Inferior parietal cortex (tissue), 1 donor: ENCODE measurements around the gene RNH1.
A peak's percentile ranks its signal among the peaks of the same experiment; 100 is the strongest.
"Not testable (repeated sequence)": the region's sequence is repeated elsewhere in the genome, so short reads cannot be mapped to it uniquely, and the experiment has no call there.

Experiments
- DNase-seq: peaks from one replicate; pipeline ENCODE4 v3.0.0-alpha.2; 2016; ENCODE audit errors: extremely low spot score

The RNH1 gene

GRCh38 chr11:477052-477715 lies 29.9 kb downstream of the RNH1 start:
- DNase-seq = no peak

- DNase-seq = no peak
Measured at GRCh38 chr11:476416-476815, 30.6 kb downstream of the RNH1 start.

DNA sequence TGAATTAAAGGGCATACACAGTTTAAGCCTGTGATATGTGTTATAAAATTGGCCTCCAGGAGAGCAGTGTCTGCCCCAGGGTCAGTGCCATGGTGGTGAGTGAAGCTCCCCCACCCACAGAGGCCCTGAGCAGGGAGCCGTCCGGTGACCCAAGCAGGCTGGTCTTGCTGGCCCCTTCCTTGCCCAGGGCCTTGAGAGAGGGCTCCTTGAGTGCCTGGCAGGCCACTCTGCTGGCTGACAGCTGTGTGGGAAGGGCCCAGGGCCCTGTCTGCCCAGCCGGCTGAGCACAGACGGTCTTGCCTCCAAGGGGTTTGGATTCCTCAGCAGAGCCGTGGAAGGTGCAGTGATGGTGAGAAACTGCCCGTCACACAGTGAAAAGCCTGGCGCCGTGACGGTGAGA lies 31.1 kb downstream of the RNH1 start:
- DNase-seq = no peak

- DNase-seq = no peak
Measured at GRCh38 chr11:474914-475506, 32.0 kb downstream of the RNH1 start.

GRCh38 chr11:473962-474785 lies 32.9 kb downstream of the RNH1 start:
- no peak for DNase-seq

- no peak for DNase-seq
Measured at GRCh38 chr11:473415-473814, 33.6 kb downstream of the RNH1 start.

DNA sequence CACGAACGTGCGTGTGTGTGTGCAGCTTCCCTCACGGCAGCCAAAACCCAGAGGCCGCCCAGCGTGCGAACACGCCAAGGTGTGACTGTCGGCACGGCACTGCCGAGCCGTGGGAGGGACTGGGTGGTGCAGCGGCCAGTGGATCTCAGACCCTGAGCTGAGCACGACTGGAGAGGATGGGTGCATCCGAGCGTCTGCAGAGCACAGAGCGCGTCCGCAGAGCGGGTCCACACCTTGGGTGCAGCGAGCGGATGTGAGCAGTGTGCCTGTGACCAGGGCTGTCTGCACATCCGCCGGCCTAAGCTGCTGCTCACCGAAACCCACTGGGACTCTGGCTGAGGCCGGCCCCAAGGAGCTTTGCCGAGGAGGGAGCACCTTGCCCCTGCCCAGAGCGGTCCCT lies 34.2 kb downstream of the RNH1 start:
- DNase-seq = no peak

GRCh38 chr11:472272-472671 lies 34.8 kb downstream of the RNH1 start:
- no peak for DNase-seq

DNA sequence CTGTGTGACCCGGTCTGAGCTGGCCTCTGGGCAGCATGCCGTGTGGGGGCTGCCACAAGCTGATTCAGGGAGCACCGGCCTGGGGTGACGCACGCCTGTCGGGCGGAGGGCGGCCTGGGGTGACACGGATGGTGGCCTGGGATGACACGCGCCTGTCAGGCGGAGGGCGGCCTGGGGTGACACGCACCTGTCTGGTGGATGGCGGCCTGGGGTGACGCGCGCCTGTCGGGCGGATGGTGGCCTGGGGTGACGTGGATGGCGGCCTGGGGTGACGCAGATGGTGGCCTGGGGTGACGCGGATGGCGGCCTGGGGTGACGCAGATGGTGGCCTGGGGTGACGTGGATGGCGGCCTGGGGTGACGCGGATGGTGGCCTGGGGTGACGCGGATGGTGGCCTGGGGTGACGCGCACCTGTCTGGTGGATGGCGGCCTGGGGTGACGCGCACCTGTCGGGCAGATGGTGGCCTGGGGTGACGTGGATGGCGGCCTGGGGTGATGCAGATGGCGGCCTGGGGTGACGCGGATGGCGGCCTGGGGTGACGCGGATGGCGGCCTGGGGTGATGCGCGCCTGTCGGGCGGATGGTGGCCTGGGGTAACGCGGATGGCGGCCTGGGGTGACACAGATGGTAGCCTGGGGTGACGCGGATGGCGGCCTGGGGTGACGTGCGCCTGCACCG lies 35.4 kb downstream of the RNH1 start:
- no peak for DNase-seq

- DNase-seq = peak; percentile 88
Measured at GRCh38 chr11:469684-470560, 37.1 kb downstream of the RNH1 start.

- not testable (repeated sequence) for DNase-seq
Measured at GRCh38 chr11:469026-469683, 37.9 kb downstream of the RNH1 start.

DNA sequence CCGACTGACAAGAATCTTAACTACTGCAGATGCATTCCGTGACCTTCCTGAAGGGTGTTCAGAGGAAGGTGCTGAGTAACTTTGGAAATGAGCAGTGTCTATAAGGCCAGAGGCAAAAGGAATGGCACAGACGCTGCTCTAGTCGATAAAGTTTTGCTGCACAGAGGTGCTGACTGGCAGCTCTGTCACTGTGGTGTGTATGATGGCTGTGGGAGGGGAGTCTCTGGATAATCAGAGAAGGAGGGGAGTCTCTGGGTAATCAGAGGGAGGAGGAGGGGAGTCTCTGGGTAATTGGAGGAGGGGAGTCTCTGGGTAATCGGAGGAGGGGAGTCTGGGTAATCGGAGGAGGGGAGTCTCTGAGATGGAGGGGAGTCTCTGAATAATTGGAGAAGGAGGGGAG lies 38.5 kb downstream of the RNH1 start:
- DNase-seq = peak; percentile 11

DNA sequence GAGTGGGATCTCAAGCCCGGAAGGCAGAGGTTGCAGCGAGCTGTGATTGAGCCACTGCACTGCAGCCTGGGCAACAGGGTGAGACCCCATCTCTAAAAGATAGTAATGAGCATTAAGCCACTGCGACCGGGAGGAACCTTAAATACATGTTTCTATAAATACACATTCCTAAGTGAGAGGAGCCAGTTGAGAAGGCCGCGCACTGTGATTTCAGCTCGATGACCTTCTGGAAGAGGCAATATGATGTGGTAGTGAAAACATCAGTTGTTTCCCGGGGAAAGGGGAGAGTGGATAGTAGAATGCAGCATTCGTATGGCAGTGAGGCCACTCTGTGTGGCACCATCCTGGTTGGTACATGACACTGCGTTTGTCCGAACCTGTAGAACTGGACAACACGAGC lies 39.0 kb downstream of the RNH1 start:
- DNase-seq = no peak

GRCh38 chr11:465896-466530 lies 41.0 kb downstream of the RNH1 start:
- DNase-seq = no peak

GRCh38 chr11:464316-464715 lies 42.7 kb downstream of the RNH1 start:
- DNase-seq = no peak

- DNase-seq = no peak
Measured at GRCh38 chr11:462107-462890, 44.7 kb downstream of the RNH1 start.

DNA sequence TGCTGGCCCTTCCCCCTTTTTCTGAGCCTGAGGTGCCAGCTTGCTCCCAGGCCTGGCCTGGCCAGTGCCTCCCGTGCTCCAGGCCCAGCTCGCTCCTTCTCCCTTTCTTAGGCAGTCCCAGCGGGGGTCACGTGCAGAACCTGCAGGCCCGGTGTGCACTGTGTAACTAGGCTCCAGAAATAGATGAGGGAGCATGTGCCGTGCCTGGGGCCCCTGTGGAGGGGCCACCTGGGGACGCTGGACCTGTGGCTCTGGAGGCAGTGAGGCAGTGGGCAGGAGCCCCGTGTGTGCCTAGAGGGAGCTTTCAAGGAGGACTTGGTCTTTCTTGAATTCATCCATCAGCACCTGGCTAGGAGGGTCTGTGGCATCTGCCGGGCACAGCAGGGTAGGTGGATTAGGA lies 45.4 kb downstream of the RNH1 start:
- DNase-seq = no peak

GRCh38 chr11:460331-461199 lies 46.5 kb downstream of the RNH1 start:
- peak; percentile 34 for DNase-seq
